Progenitor cell of endocrine pancreas (in vitro differentiated cells): ENCODE results near the gene KLC3. TPM values are rescaled to one million over a fixed set of nuclear protein-coding genes. Genes with fewer than 3 reads are reported as not detected.

ENCODE experiments used
- DNase-seq: peaks from one replicate; pipeline ENCODE4 v3.0.0; 2021; ENCODE audit warnings: low spot score; ENCODE audit not compliant: unreplicated experiment
- H3K27ac Mint-ChIP-seq: 2 replicates; pipeline ENCODE4 v1.8.0; 2021; ENCODE audit warnings: mild to moderate bottlenecking, moderate library complexity, mixed read lengths
- H3K27me3 Mint-ChIP-seq: 2 replicates; pipeline ENCODE4 v1.8.0; 2021; ENCODE audit warnings: mixed read lengths
- H3K36me3 Mint-ChIP-seq: 2 replicates; pipeline ENCODE4 v1.8.0; 2022; ENCODE audit warnings: mixed read lengths; ENCODE audit not compliant: insufficient read depth
- H3K4me1 Mint-ChIP-seq: 2 replicates; pipeline ENCODE4 v1.8.0; 2021; ENCODE audit warnings: low read depth, mixed read lengths
- H3K4me3 Mint-ChIP-seq: 2 replicates; pipeline ENCODE4 v1.8.0; 2021; ENCODE audit warnings: low read depth, mild to moderate bottlenecking, moderate library complexity, mixed read lengths
- H3K9me3 Mint-ChIP-seq: 2 replicates; pipeline ENCODE4 v1.8.0; 2021; ENCODE audit warnings: low read depth, mixed read lengths
- CTCF ChIP-seq: fragments of 200-600 bp; sonication (generic); IDR thresholded peaks from one replicate; pipeline ENCODE4 v1.5.0; 2021; ENCODE audit warnings: antibody characterized with exemption, mild to moderate bottlenecking; ENCODE audit not compliant: unreplicated experiment
- total RNA-seq: library from RNA; stranded (reverse); gene quantifications from 2 replicates; pipeline ENCODE4 v1.2.1, GENCODE V29; 2021

Gene KLC3
- total RNA-seq, 1 donor from 2014 or later: 1.1 TPM

DNA sequence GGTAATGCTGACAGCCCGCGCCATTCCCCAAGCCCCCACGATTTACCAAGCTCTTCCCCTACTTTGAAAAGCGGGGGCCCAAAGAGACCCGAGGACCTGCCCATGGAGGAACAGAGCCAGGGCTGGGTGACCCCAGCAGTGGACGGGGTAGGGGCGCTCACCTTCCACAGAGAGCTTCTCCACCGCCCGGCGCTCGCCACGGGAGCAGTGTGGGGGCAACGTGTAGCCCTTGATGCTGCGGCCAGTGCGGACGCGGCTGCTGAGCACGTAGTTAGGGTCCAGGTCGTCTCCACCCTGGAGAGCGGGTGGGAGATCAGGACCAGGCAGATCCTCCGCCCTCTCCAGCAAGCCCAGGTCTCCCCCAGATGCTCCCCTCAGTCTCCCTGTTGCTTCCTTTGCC is 25.2 kb upstream of the KLC3 start:
- Mint-ChIP-seq H3K9me3 (no peaks in the 10 kb centered on the region), H3K4me3 (no peak overlapping the region), H3K36me3 (no peaks in the 10 kb centered on the region), H3K4me1 (no peaks in the 10 kb centered on the region), H3K27ac (no peak overlapping the region), H3K27me3 (peaks cover 41% of the 10 kb centered on the region)
- no peak for DNase-seq
- no peak for TF ChIP-seq CTCF

DNA sequence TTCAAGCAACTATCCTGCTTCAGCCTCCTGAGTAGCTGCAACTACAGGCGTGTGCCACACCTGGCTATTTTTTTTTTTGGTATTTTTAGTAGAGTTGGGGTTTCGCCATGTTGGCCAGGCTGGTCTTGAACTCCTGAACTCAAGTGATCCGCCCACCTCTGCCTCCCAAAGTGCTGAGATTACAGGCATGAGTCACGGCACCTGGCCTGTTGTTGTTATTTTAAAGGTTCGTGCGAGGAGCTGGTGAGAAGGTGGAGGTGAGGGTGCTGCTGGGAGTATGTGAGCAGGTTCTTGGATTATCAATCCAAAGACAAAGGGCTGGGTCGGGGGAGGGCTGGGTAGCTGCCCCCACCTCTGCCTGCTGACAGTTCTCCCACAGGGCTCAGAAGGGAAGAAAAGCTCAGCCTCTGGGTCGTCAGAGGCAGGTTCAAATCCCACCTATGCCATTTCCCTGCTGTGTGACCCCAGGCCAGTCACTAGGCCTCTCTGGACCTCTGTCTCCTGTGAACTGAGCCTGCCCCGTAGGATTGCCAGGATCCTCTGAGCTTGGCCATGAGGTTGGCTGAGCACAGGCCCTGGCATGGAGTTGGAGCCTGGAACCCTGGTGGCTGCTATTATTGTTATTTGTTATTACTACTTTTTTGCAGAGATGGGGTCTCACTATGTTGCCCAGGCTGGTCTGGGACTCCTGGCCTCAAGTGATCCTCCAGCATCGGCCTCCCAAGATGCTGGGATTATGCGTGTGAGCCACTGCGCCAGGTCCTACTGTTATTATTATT is 19.4 kb upstream of the KLC3 start:
- no peak for TF ChIP-seq CTCF
- DNase-seq: no peak
- Mint-ChIP-seq H3K4me3 (no peak overlapping the region), H3K9me3 (no peaks in the 10 kb centered on the region), H3K27ac (no peak overlapping the region), H3K4me1 (peaks cover 6% of the 10 kb centered on the region), H3K27me3 (peaks cover 36% of the 10 kb centered on the region), H3K36me3 (no peaks in the 10 kb centered on the region)

- H3K4me1 Mint-ChIP-seq: peaks cover 9% of the 10 kb centered on the region
- H3K4me3 Mint-ChIP-seq: no peak overlapping the region
- H3K36me3 Mint-ChIP-seq: no peaks in the 10 kb centered on the region
- no peak overlapping the region for H3K27ac Mint-ChIP-seq
- no peak for DNase-seq
- no peak for TF ChIP-seq CTCF
- peaks cover 30% of the 10 kb centered on the region for H3K27me3 Mint-ChIP-seq
- H3K9me3 Mint-ChIP-seq: no peaks in the 10 kb centered on the region
These were observed 18.7 kb upstream of the KLC3 start for GRCh38 chr19:45321848-45322247.

GRCh38 chr19:45322311-45322710 is 18.2 kb upstream of the KLC3 start:
- H3K36me3 Mint-ChIP-seq: no peaks in the 10 kb centered on the region
- peak overlapping the region; percentile 71 for H3K27ac Mint-ChIP-seq
- peaks cover 9% of the 10 kb centered on the region for H3K4me1 Mint-ChIP-seq
- DNase-seq: no peak
- no peak for TF ChIP-seq CTCF
- H3K4me3 Mint-ChIP-seq: no peak overlapping the region
- H3K27me3 Mint-ChIP-seq: peaks cover 28% of the 10 kb centered on the region
- H3K9me3 Mint-ChIP-seq: no peaks in the 10 kb centered on the region

GRCh38 chr19:45322744-45323281 is 17.7 kb upstream of the KLC3 start, which contains the start of gene CKM:
Gene CKM (minus strand): TSS chr19:45322875. CDS start chr19:45319713, 3,162 bp downstream.
- Mint-ChIP-seq H3K27me3 (peaks cover 25% of the 10 kb centered on the region), H3K27ac (peak within 1 kb of the TSS; percentile 71), H3K9me3 (no peaks in the 10 kb centered on the region), H3K4me3 (peak within 1 kb of the TSS; percentile 44), H3K36me3 (no peaks in the 10 kb centered on the region), H3K4me1 (peaks cover 9% of the 10 kb centered on the region)
- no peak for TF ChIP-seq CTCF
- no peak for DNase-seq
